HEK293 (cell line): Measurements from ENCODE around the gene SMIM8.

Experiments used
- EGR2 ChIP-seq: fragments of 450-650 bp; formaldehyde crosslinking; IDR thresholded peaks from 2 replicates; pipeline ENCODE4 v1.5.1; 2016; ENCODE audit warnings: low read depth, missing biosample characterization, missing genetic modification characterization
- GLIS1 ChIP-seq: fragments of 450-650 bp; formaldehyde crosslinking; IDR thresholded peaks from 2 replicates; pipeline ENCODE4 v1.5.1; 2016; ENCODE audit warnings: missing biosample characterization, missing genetic modification characterization
- GLIS2 ChIP-seq: fragments of 450-650 bp; formaldehyde crosslinking; IDR thresholded peaks from 2 replicates; pipeline ENCODE4 v1.5.1; 2016; ENCODE audit warnings: missing biosample characterization, missing genetic modification characterization
- HOXC10 ChIP-seq: sonication (generic); formaldehyde crosslinking; IDR thresholded peaks from 2 replicates; pipeline ENCODE4 v1.8.1; 2023; ENCODE audit warnings: mild to moderate bottlenecking, missing genetic modification reagents
- IKZF3 ChIP-seq: fragments of 450-650 bp; IDR thresholded peaks from 2 replicates; pipeline ENCODE4 v1.5.0; 2018; ENCODE audit warnings: missing biosample characterization, mild to moderate bottlenecking, missing genetic modification characterization, moderate library complexity
- KLF10 ChIP-seq: fragments of 450-650 bp; IDR thresholded peaks from 2 replicates; pipeline ENCODE4 v1.5.1; 2018; ENCODE audit warnings: missing biosample characterization, mild to moderate bottlenecking, missing genetic modification characterization
- MYNN ChIP-seq: fragments of 450-650 bp; formaldehyde crosslinking; IDR thresholded peaks from 2 replicates; pipeline ENCODE4 v1.5.1; 2016; ENCODE audit warnings: missing biosample characterization, missing genetic modification characterization, borderline replicate concordance
- SCRT2 ChIP-seq: fragments of 450-650 bp; formaldehyde crosslinking; IDR thresholded peaks from 2 replicates; pipeline ENCODE4 v1.5.1; 2016; ENCODE audit warnings: missing biosample characterization, missing genetic modification characterization
- TRIM28 ChIP-seq: IDR thresholded peaks from 2 replicates; pipeline ENCODE4 v1.6.1; 2011; ENCODE audit warnings: low read length, control low read depth, borderline replicate concordance
- ZBTB17 ChIP-seq: fragments of 450-650 bp; formaldehyde crosslinking; IDR thresholded peaks from 2 replicates; pipeline ENCODE4 v1.5.1; 2016; ENCODE audit warnings: missing biosample characterization, missing genetic modification characterization
- ZBTB7A ChIP-seq: fragments of 450-650 bp; formaldehyde crosslinking; IDR thresholded peaks from 2 replicates; pipeline ENCODE4 v1.5.1; 2016; ENCODE audit warnings: low read depth, missing biosample characterization, missing genetic modification characterization
- ZBTB8A ChIP-seq: fragments of 450-650 bp; formaldehyde crosslinking; IDR thresholded peaks from 2 replicates; pipeline ENCODE4 v1.5.1; 2016; ENCODE audit warnings: missing biosample characterization, missing genetic modification characterization
- ZFHX2 ChIP-seq: fragments of 450-650 bp; formaldehyde crosslinking; conservative IDR thresholded peaks from 2 replicates; pipeline ENCODE4 v1.5.1; 2016; ENCODE audit warnings: missing biosample characterization, missing genetic modification characterization
- ZNF112 ChIP-seq: fragments of 450-650 bp; formaldehyde crosslinking; IDR thresholded peaks from 2 replicates; pipeline ENCODE4 v1.5.0; 2017; ENCODE audit warnings: missing biosample characterization, missing genetic modification characterization
- ZNF138 ChIP-seq: fragments of 450-650 bp; formaldehyde crosslinking; IDR thresholded peaks from 2 replicates; pipeline ENCODE4 v1.5.1; 2016; ENCODE audit warnings: missing biosample characterization, missing genetic modification characterization, borderline replicate concordance
- ZNF140 ChIP-seq: fragments of 450-650 bp; formaldehyde crosslinking; IDR thresholded peaks from 2 replicates; pipeline ENCODE4 v1.5.1; 2016; ENCODE audit warnings: missing biosample characterization, missing genetic modification characterization
- ZNF174 ChIP-seq: fragments of 450-650 bp; formaldehyde crosslinking; IDR thresholded peaks from 2 replicates; pipeline ENCODE4 v1.5.0; 2017; ENCODE audit warnings: missing biosample characterization, mild to moderate bottlenecking, missing genetic modification characterization
- ZNF19 ChIP-seq: fragments of 450-650 bp; formaldehyde crosslinking; IDR thresholded peaks from 2 replicates; pipeline ENCODE4; 2016; ENCODE audit warnings: missing biosample characterization, missing genetic modification characterization, low read depth
- ZNF223 ChIP-seq: fragments of 450-650 bp; formaldehyde crosslinking; IDR thresholded peaks from 2 replicates; pipeline ENCODE4 v1.5.1; 2016; ENCODE audit warnings: missing biosample characterization, missing genetic modification characterization
- ZNF324 ChIP-seq: fragments of 450-650 bp; formaldehyde crosslinking; IDR thresholded peaks from 2 replicates; pipeline ENCODE4 v1.5.1; 2016; ENCODE audit warnings: missing biosample characterization, missing genetic modification characterization
- ZNF350 ChIP-seq: fragments of 450-650 bp; formaldehyde crosslinking; IDR thresholded peaks from 2 replicates; pipeline ENCODE4 v1.5.0; 2017; ENCODE audit warnings: missing biosample characterization, mild to moderate bottlenecking, missing genetic modification characterization
- ZNF366 ChIP-seq: fragments of 450-650 bp; formaldehyde crosslinking; conservative IDR thresholded peaks from 2 replicates; pipeline ENCODE4 v1.5.1; 2016; ENCODE audit warnings: missing biosample characterization, missing genetic modification characterization
- ZNF394 ChIP-seq: fragments of 450-650 bp; formaldehyde crosslinking; IDR thresholded peaks from 2 replicates; pipeline ENCODE4 v1.5.1; 2016; ENCODE audit warnings: missing biosample characterization, missing genetic modification characterization, mild to moderate bottlenecking, moderate library complexity, borderline replicate concordance
- ZNF404 ChIP-seq: fragments of 450-650 bp; formaldehyde crosslinking; IDR thresholded peaks from 2 replicates; pipeline ENCODE4 v1.5.1; 2017; ENCODE audit warnings: missing biosample characterization, missing genetic modification characterization
- ZNF433 ChIP-seq: fragments of 450-650 bp; formaldehyde crosslinking; IDR thresholded peaks from 2 replicates; pipeline ENCODE4 v1.5.1; 2016; ENCODE audit warnings: missing biosample characterization, missing genetic modification characterization, low read depth
- ZNF473 ChIP-seq: fragments of 450-650 bp; formaldehyde crosslinking; IDR thresholded peaks from 2 replicates; pipeline ENCODE4 v1.5.1; 2017; ENCODE audit warnings: missing biosample characterization, missing genetic modification characterization
- ZNF501 ChIP-seq: fragments of 450-650 bp; formaldehyde crosslinking; IDR thresholded peaks from 2 replicates; pipeline ENCODE4 v1.5.1; 2016; ENCODE audit warnings: missing biosample characterization, missing genetic modification characterization
- ZNF529 ChIP-seq: fragments of 450-650 bp; formaldehyde crosslinking; IDR thresholded peaks from 2 replicates; pipeline ENCODE4 v1.5.1; 2017; ENCODE audit warnings: missing genetic modification characterization, missing biosample characterization; ENCODE audit not compliant: insufficient replicate concordance
- ZNF530 ChIP-seq: fragments of 450-650 bp; formaldehyde crosslinking; IDR thresholded peaks from 2 replicates; pipeline ENCODE4 v1.5.1; 2016; ENCODE audit warnings: low read depth, missing biosample characterization, missing genetic modification characterization
- ZNF544 ChIP-seq: fragments of 450-650 bp; formaldehyde crosslinking; IDR thresholded peaks from 2 replicates; pipeline ENCODE4 v1.5.0; 2017; ENCODE audit warnings: missing biosample characterization, missing genetic modification characterization
- ZNF555 ChIP-seq: fragments of 450-650 bp; formaldehyde crosslinking; conservative IDR thresholded peaks from 2 replicates; pipeline ENCODE4 v1.5.1; 2017; ENCODE audit warnings: missing biosample characterization, mild to moderate bottlenecking, missing genetic modification characterization, inconsistent platforms
- ZNF621 ChIP-seq: fragments of 450-650 bp; formaldehyde crosslinking; IDR thresholded peaks from 2 replicates; pipeline ENCODE4 v1.5.1; 2017; ENCODE audit warnings: missing biosample characterization, missing genetic modification characterization
- ZNF664 ChIP-seq: fragments of 450-650 bp; formaldehyde crosslinking; IDR thresholded peaks from 2 replicates; pipeline ENCODE4 v1.5.1; 2016; ENCODE audit warnings: missing biosample characterization, missing genetic modification characterization
- ZNF776 ChIP-seq: fragments of 450-650 bp; formaldehyde crosslinking; IDR thresholded peaks from 2 replicates; pipeline ENCODE4 v1.5.0; 2017; ENCODE audit warnings: missing biosample characterization, missing genetic modification characterization, borderline replicate concordance
- ZNF792 ChIP-seq: fragments of 450-650 bp; formaldehyde crosslinking; IDR thresholded peaks from 2 replicates; pipeline ENCODE4 v1.5.1; 2016; ENCODE audit warnings: missing biosample characterization, missing genetic modification characterization
- TF ChIP-seq, protein P1 (sequence below): fragments of 450-650 bp; formaldehyde crosslinking; IDR thresholded peaks from 2 replicates; pipeline ENCODE4 v1.5.1; 2016; ENCODE audit warnings: missing biosample characterization, missing genetic modification characterization
- TF ChIP-seq, protein P2 (sequence below): fragments of 450-650 bp; IDR thresholded peaks from 2 replicates; pipeline ENCODE4 v1.5.1; 2018; ENCODE audit warnings: missing biosample characterization, missing genetic modification characterization
- TF ChIP-seq, protein P3 (sequence below): fragments of 450-650 bp; formaldehyde crosslinking; IDR thresholded peaks from 2 replicates; pipeline ENCODE4 v1.5.1; 2016; ENCODE audit warnings: missing biosample characterization, missing genetic modification characterization

SMIM8 gene

DNA sequence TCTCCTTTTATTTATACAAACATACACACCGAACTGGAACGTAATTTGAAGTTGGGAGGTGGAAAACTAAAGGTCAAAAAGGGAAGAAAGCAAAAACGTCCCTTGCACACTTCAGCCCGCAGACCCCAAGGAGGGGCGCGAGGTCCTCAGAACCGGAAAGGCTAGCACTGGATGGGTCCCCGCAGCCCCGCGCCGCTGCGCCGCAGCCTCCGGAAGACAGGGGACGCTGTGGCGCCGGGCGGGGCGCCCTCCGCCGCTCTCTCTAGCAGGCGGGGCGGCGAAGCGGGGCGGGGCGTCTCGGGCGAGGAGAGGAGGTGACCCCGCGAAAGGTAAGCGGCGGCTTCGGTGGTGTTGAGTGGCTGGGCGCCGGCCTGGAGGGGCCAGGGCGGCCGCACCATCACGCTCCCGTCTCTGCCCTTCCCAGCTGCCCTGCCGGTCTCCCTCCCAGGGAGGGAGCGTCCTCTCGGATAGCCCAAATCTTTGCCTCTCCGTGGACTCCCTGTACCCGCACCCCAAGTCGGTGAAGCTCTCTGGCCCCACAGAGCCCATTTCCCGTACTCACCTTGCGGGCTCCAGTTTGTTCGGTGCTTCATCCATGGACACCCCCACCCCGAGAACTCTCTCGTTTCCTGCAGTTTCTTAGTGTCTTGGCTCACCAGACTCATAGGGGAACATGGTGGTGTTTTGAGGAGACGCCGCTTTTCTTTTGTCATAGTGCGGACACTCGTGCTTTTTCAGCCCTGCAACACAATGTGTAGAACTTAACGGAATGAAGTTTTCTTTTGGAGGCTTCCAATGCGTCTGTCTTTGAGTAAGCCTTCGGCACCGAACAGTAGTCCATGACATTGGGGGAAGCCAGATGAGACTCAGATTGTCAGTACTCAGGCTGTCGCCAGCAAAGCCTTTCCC is at the start of gene SMIM8 (continued):
- TF ChIP-seq ZNF792 (tag by site-specific recombination) (no peak), HOXC10 (no peak), ZNF112 (no peak), ZNF664 (tag by site-specific recombination) (no peak), ZNF433 (no peak), ZNF324 (tag by site-specific recombination) (peak; percentile 85), ZNF473 (tag by site-specific recombination) (no peak), ZNF544 (tag by site-specific recombination) (no peak), MYNN (tag by site-specific recombination) (no peak), ZBTB17 (peak; percentile 77), ZNF621 (no peak), ZNF223 (tag by site-specific recombination) (peak; percentile 90), ZNF174 (tag by site-specific recombination) (peak; percentile 96), ZBTB7A (tag by site-specific recombination) (0 out of 2 replicates have a peak, but pooled peaks have one; percentile 10), ZNF404 (tag by site-specific recombination) (no peak), GLIS1 (tag by site-specific recombination) (peak; percentile 26; the same call in 1 of the 2 replicates), ZNF138 (no peak), SCRT2 (peak; percentile 58; the same call in 1 of the 2 replicates), GLIS2 (peak; percentile 75; the same call in 1 of the 2 replicates), ZNF530 (tag by site-specific recombination) (no peak), EGR2 (no peak), TRIM28 (peak; percentile 64; the same call in 1 of the 2 replicates), ZNF529 (tag by site-specific recombination) (peak; percentile 9), ZNF350 (peak; percentile 68; the same call in 1 of the 2 replicates), ZFHX2 (peak; percentile 46), ZNF776 (tag by site-specific recombination) (no peak), ZNF555 (no peak), ZNF19 (no peak), ZNF366 (tag by site-specific recombination) (no peak), ZNF140 (tag by site-specific recombination) (no peak), ZBTB8A (tag by site-specific recombination) (peak; percentile 96), IKZF3 (tag by site-specific recombination) (no peak), ZNF501 (tag by site-specific recombination) (peak; percentile 97), KLF10 (tag by site-specific recombination) (no peak; the same call in 1 of the 2 replicates), ZNF394 (0 out of 2 replicates have a peak, but pooled peaks have one; percentile 60)
- TF ChIP-seq, protein P1, sequence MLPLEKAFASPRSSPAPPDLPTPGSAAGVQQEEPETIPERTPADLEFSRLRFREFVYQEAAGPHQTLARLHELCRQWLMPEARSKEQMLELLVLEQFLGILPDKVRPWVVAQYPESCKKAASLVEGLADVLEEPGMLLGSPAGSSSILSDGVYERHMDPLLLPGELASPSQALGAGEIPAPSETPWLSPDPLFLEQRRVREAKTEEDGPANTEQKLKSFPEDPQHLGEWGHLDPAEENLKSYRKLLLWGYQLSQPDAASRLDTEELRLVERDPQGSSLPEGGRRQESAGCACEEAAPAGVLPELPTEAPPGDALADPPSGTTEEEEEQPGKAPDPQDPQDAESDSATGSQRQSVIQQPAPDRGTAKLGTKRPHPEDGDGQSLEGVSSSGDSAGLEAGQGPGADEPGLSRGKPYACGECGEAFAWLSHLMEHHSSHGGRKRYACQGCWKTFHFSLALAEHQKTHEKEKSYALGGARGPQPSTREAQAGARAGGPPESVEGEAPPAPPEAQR = no peak
- TF ChIP-seq, protein P2, sequence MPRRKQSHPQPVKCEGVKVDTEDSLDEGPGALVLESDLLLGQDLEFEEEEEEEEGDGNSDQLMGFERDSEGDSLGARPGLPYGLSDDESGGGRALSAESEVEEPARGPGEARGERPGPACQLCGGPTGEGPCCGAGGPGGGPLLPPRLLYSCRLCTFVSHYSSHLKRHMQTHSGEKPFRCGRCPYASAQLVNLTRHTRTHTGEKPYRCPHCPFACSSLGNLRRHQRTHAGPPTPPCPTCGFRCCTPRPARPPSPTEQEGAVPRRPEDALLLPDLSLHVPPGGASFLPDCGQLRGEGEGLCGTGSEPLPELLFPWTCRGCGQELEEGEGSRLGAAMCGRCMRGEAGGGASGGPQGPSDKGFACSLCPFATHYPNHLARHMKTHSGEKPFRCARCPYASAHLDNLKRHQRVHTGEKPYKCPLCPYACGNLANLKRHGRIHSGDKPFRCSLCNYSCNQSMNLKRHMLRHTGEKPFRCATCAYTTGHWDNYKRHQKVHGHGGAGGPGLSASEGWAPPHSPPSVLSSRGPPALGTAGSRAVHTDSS = no peak
- TF ChIP-seq, protein P3, sequence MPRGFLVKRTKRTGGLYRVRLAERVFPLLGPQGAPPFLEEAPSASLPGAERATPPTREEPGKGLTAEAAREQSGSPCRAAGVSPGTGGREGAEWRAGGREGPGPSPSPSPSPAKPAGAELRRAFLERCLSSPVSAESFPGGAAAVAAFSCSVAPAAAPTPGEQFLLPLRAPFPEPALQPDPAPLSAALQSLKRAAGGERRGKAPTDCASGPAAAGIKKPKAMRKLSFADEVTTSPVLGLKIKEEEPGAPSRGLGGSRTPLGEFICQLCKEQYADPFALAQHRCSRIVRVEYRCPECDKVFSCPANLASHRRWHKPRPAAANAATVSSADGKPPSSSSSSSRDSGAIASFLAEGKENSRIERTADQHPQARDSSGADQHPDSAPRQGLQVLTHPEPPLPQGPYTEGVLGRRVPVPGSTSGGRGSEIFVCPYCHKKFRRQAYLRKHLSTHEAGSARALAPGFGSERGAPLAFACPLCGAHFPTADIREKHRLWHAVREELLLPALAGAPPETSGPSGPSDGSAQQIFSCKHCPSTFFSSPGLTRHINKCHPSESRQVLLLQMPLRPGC = 0 out of 2 replicates have a peak, but pooled peaks have one; percentile 19
